ENCODE results near the gene ERC2.
"Not testable (repeated sequence)": the region's sequence is repeated elsewhere in the genome, so short reads cannot be mapped to it uniquely, and the experiment has no call there.

The ERC2 gene

DNA sequence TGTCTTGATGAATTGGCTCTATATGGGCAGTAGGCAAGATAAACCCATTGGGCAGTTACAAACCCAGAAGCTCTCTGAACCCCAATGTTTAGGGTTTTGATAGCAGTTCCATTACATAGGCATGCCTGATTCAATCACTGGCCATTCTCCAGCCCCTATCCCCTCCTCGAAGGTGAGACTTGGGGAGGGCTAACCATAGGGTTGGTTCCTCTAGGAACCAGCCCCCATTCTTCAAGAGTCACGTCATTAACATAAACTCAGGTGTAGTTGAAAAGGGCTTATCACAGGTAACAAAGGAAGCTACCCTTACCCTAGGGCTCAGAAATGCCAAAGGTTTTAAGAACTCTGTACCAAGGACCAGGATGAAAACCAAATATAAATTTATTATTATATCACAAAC is 353.1 kb downstream of the ERC2 start:
- no peak for DNase-seq

DNA sequence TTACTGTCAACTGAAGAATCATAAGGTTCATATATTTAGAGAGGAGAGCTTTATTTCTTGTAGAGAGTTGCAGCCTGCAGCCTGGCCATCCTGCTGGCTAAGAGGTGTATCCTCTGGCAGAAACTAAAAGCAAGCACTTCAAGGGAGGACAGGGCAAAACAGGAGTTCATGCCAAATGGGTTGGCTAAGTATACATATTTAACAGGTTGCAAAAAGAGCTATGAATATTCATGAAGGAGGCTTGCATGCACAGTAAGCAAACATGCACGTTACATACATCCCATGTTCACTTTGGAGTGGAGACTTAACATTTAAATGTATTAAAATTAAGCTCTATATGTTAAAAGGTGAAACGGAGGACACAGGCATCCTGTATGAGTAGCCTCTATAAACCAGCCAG is 354.4 kb downstream of the ERC2 start:
- no peak for DNase-seq

DNA sequence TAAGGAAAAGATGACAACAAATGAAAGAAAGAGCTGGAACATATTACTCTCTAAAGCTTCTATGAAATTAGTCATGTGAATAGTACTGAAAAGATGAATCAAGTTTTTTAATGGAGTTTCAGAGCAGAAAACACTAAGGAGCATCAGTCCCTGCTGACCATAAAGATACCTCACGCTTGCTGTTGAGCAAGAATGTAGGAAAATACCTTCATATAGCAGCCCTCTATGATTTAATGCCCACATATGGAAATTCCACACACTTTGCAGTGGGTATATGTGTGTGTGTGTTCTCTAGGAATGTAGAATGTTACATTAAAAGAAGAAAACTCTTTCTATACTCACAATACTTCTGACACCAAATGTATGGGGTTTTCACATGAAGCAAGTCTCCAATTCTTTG is 355.0 kb downstream of the ERC2 start:
- DNase-seq = no peak

DNA sequence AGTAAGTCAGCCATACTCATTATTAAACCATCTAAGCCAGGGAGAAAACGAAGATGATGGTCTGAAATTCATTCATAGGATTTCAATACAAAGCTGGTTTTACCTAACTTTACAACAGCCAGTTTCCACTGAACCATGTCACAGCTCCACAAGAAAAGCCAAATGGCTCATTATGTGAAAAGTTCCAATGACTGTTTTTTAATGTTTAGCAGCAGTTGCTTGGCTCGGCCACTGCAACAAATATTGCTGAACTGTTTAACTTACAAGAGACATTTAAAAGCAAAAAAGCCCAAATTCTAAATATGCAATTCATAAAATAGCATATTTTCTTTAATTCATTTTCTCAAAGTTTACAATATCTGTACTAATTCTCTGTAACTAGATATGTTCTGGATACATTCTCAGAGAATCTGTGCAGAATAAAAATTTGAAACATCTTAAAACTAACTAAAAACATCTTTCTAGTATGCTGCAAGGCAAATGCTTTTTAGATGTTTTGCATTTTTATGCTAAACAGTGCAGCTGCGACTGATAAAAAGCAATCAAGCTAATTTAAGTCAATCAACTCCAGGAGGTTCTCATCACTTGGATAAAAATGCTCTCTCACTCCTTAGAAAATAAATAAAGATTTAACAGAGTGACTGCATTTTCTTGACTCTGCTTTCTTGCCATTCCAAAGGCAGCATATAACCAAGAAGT is 356.5 kb downstream of the ERC2 start:
- no peak for DNase-seq

DNA sequence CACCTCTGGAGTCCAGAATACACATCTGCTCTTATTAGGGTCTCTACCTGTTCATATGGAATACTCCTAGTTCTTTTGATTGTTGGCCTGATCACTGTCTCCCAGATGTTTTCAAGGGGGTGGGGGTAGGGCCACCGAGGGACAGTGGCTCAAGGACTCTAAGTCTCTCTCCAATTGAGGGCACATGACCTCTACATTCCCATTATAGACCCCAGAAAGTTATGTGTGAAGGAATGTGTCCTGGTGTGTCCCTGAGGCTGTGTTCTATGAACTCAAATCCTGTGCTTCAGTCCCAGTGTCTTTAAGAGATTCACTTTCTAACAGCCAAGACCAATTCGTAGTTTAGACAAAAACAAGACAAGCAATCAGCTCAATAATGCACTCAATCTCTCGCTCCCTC is 357.4 kb downstream of the ERC2 start:
- DNase-seq = no peak

DNA sequence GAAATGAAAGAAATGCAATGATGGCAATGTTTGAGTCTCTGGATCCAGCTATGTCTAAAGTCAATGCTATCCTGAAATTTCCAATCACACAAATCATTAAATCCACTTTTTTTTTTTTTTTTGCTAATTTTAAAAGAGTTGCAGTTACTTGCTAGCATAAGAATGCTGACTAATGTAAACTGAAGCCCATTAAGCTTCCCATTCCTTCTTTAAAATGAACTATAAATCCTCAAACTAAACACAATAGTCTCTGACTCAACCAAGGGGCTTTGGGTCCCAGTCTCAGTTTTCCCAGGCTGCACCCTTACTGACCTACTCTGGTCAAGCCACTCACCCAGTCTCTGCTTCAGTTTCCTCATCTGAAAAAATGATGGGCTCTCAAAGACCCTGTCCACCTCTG is 361.1 kb downstream of the ERC2 start:
- no peak for DNase-seq

DNA sequence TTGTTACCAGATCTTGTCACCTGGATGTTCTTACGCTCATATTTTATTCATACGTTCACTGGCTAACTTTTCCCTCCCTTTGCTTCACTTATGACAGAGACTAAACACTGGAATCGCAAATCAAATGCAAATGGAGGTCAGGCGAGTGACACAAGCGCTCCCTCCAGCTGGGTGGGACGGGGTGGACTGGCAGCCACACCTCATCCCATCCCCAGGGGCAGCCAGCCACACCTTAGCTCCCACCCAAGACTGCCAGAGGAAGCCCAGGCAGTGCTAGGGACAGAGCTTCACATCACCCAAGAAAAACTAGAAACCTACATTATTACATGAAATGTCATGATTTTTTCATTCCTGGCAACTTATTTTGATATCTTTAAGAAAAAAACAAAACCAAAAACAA is 366.2 kb downstream of the ERC2 start:
- no peak for DNase-seq

DNA sequence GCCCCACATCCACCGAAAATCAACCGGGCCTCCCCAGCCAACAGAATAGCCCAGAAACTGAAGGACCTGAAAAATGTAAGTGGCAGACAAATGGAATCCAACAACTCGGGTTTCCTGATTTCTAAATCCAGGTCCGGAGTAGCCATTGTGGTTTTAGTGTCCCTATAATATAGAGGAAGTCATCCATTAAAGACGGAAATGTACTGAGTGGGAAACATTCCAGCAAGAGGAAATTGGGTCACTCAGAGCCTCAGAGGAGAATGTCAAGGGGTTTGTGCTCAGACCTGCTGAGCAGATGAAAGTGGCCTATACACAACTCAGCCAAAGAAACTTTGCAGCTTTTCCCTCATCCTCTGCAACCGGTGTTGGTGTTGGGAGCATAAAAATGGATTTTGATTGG is 366.7 kb downstream of the ERC2 start:
- DNase-seq = no peak

DNA sequence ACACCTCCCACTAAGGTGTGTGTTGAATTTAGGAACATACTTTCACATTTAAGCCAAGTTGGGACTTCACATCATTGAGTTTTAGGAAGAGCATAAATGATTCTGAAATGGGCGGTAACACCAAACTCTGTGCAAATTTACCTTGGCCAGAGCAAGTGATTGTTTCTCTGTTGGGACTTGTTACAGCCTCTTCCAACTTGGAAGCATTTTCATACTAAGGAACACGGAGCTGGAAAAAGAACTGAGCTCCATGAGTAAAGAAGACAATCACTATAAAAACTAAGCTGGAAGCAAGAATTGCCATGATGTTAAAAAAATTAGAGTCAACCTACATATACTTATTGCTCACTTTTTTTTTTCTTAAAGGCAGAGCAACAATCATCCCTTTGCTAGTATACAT is 371.3 kb downstream of the ERC2 start:
- DNase-seq = no peak

DNA sequence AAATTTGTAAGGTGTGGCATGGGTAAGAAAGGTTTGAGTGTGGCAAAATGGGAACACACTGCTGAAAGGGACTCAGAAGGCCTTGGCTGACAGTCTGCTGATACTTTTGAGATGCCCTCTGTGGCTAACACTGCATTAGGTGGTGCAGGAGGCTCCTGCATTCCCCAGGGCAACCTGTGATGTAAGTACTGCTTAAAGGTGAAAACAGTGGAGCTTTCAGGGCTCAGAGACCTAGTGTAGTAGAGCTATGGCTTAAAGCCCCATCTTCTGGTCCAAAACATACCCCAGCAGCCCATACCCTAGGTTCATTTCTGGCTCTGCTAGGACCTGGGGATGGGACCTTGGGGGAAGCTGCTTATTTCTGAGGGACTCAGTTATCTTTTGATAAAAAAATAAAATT is 374.1 kb downstream of the ERC2 start:
- DNase-seq = no peak

DNA sequence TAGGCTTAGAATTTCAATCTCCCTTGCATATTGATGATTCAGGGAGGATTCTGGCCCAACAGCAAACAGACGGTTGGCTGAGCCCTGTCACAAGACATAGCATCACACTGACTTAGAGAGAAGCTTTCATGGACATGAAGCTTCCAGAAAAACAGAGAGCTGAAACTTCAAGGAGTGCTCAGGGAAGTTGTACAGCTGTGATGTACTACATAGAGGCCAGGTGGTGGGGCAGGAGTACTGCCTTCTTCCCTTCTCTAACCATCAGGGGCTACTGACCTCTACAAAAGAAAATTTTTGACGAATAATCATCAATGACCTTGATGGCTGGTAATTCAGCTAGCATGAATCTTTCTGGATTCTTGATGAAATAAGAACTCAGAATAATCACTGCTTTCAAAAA is 378.5 kb downstream of the ERC2 start:
- DNase-seq = no peak

DNA sequence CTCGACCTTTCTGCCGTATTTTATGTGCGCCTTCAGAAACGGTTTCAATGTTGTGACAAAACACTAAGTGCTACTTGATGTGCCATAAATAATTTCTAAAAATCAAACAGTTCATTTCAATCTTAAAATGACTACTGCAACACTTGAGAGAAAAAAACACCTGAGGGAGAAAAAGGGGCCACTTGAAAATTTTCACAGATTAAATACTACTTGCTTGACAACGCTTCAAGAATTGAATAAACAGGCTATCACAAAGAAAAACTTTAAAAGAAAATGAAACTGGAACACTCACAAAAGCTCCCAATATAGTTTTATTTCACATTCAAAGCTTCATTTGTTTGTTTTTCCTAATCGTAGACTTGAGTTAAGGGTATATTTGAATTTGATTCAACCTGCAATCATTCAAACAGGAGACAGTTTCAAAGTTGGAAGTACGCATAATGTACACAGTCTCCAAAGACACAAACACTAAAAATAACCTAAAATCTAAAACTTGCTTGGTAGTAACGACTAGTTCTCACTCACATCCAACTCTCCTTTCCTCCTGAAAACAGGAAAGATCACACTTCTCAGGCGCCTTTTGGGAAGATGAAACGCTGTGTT is 380.7 kb downstream of the ERC2 start:
- no peak for DNase-seq

DNA sequence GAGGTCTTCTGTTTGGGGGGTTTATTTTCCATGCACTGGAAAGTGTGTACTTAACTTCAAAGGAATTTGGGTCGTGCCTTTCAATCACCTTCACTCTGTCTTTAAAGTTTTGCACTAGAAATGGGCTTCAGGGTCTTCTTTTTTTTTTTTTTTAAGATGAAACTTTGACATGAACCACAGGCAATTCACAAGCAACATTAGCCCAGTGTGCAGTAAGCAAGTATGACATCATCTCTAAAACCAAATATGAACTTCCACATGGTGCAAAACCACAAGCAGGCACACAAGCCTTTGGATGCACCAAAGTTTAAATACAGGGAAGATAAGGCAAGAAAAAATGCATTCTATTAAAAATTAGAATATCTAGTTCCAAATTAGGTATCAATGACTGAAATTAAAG is 381.9 kb downstream of the ERC2 start:
- DNase-seq = no peak

DNA sequence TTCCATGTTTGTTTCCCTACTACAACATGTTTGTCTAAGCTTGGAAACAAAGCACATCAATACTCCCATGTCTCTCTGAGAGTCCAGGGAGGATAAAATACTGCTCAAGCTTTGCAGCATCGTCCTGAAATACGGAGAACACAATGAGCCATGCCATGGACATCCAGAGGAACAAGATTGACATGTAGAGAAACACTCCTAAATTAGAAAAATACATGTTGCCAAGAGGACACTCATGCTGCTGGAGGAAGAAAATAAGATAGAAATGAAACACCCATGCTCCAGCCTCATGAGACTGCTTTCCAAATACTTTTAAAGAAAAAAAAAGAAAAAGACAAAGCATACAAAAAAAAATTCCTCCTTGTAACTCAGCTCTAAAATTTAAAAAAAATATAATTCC is 387.0 kb downstream of the ERC2 start:
- DNase-seq = no peak

DNA sequence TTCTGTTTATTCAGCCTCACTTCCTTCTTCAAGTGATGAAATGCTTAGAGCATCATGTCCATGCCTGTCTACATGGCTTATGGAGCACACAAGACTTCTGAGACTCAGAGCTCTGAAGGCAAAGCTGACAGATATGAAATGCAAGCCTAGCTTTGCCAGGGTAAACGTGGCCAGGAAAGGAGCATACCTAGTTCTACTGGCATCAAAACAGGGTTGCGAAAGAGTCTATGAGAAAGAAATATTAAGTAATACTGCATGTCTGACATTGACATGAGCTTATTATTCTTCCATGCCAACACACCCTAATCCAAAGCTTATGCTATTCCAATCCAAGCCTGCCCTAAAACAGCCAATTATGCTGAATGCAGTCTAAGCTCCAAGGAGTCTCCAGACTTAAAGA is 391.5 kb downstream of the ERC2 start:
- DNase-seq = no peak

DNA sequence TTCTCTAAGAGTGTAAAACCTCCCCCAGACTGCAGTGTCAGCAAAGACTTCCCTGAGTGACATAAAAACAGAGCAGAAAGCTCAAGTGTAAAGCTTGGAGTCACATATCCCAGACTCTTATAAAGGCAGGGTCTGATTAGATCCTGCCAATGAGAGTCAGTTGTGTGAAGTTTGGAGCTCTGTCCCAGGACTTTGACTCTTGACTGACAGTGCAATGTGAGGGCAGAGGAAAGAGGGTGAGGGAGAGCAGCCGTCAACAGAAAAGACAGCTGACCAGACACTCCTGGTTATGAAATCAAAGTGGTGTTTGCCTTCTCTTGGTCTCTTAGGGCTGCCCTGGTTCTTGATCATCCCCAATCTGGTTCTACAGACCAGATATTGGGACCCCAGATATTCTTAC is 393.2 kb downstream of the ERC2 start:
- DNase-seq = no peak

DNA sequence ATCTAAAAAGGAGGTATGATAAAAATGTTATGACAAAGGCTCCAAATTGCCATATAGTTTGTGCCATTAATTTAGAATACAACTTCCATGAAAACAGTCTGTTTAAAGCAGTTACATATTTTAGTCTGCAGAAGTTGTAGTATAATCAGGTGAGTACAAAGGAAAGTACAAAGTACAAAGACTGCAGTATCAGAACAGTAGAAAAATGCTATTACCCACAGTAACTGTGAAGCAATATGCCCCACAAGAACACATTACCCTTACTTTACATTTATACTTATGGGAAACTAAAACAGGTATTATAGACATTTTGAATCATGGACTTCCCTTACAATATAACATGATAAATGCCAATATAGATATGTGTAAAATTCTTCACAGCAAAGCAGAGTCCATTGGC is 398.5 kb downstream of the ERC2 start:
- DNase-seq = no peak

DNA sequence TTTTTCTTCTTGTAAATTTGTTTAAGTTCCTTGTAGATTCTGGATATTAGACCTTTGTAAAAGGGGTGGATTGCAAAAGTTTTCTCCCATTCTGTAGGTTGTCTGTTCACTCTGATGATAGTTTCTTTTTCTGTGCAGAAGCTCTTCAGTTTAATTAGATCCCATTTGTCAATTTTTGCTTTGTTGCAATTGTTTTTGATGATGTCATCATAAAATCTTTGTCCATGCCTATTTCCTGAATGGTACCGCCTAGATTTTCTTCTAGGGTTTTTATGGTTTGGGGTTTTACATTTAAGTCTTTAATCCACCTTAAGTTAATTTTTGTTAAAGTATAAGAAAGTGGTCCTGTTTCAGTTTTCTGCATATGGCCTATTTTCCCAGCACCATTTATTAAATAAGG is 401.9 kb downstream of the ERC2 start:
- not testable (repeated sequence) for DNase-seq

DNA sequence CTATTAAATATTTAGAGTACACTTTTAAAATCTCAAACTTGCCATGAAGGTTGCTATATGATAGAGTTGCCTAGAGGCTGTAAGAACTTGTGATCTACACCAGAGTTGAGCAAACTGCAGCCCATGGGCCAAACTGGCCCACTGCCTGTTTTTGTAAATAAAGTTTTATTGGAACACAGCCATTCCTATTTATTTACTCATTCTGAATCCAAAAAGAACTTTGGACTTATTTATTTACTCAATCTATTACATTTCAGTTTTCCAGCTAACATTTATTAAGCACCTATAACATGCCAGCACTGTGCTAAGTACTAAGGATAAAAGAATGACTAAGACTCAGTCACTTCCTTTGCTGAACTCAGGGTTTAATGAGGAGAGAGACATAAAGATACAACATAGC is 403.6 kb downstream of the ERC2 start:
- no peak for DNase-seq

DNA sequence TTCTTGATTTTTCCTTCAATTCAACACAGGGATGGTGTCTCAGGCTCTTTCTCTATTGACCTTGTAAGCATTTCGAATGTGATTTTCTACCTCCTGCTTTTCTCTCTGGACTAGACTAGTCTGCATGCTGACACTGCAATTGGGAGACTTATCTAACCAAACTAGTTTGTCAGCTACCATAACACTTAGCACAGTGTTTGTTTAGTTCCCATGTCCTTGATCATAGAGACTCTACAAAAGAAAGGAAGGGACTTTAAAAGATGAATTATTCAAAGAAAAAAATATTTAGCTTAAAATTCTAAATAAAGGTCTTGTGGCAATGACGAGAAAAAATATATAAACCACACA is 407.0 kb downstream of the ERC2 start:
- no peak for DNase-seq

DNA sequence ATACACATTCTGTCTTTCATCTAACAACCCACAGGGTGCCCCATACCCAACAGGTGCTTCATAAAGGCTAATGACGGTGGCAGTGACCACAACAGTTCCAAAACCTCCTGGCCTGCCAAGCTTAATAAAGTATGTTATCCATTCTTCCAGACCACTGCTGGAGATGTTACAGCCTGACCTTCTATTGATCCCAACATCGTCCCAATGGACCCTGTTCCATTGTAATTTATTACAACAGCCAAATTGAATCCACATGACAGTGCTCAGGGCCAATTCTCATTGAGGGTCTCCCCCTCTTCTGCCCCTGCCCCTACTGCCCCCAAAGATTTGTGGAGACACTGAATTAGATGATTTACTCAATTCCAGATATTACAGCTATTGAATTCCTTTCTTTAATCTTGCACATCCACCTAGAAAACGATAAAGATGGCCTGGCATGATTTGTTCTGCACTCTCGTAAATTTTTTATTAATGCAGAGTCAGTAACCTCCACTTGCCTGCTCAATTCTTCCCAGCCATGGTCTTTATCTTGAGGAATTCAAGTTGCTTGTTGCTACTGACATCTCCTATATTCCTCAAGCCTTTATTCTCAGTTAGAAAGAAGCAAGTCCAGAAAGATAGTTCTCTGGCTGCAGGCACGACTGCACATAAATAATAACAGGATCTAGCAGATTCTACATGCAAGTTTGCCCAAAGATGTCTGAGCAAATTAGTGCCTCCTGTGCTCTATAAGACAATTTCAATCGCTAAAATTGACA is 407.6 kb downstream of the ERC2 start:
- DNase-seq = no peak

DNA sequence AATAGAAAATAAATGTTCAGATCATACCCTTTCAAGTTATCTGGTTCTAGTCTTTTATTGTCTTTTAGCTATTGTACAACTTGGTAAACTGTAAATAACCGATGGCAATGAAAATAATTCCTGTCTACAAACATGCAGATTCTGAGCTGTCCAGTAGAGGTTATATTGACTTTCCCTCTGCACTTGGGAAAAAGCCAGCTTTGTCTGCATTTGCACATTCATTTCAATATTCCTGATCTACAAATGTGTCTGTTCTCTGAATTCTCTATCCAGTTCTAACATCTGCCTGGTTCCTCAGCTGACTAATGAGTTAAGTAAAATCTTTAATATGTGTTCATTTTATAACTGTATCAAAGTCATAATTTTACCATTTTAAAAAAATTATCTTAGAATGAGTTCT is 408.5 kb downstream of the ERC2 start:
- DNase-seq = no peak

DNA sequence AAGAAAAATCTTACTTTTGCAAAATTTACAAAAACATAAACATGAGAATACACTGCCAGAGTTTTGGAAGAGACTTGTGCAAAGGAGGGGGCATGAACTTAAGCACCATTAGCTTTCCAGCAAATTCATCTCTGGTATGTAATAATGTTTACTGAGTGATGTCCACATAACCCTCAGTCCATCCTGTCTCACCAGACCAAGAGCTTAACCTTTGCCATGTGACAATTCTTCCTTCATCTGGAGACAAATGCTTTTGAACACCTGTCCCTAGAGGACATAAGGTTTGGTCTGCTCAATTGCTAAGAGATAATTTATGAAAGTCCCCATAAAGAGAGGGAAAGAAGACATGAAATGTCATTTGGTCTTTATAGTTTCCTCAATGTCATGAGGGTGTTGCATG is 412.3 kb downstream of the ERC2 start:
- DNase-seq = no peak

DNA sequence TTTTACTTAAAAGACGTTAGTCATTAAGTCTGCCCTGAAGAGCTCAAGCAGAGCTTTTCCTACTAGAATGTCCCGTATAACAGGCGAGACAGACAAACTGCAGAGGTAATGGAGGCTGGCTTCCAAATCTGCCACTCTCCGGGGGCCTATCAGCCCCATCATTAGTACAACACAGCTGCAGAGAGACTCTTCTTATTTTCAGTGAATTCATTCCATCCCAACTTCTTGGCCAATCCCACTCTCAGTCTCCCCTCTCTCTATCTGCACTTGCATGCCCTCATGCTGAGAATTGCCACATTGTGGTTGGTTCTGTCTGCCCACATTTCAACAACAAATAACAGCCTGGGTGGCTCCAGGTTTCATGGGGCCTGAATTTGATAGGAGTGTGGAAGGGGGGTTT is 412.7 kb downstream of the ERC2 start:
- DNase-seq = no peak

DNA sequence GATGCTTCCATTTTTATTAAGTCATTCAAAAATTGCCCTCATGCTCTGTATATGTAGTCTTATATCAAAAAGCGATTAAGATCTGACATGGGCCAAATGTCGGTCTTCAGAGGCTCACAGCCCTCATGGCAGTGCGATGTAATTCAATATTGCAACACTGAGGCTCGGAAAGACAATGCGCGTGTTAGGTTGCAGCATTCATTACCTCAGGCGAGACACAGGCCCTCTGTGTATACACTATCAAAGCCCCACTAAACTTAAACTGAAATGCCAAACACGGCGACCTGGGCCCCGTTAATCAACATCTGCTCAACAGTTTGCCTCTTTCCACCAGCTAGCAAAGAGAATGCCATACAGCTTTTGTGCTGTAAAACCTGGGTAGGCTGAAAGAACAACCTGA is 413.4 kb downstream of the ERC2 start:
- no peak for DNase-seq

Measured in NCI-H2029 (cell line).